Upper lobe of left lung (tissue), 4 donors: Measurements from ENCODE around the gene GLP2R.

Experiments used
- CTCF ChIP-seq, 6 experiments: fragments of 450-650 bp in 4 of 6; fragments of 200-600 bp in 2 of 6; sonication (generic) in 2 of 6; IDR thresholded peaks; one replicate each; pipeline ENCODE4 v1.5.1; 2016 to 2019; ENCODE audit warnings: antibody characterized with exemption in 6 of 6
- EP300 ChIP-seq, 4 donors: sonication (generic); formaldehyde crosslinking; IDR thresholded peaks; one replicate each; pipeline ENCODE4 v1.5.1; 2017; ENCODE audit warnings: antibody characterized with exemption in 4 of 4, control low read depth in 2 of 4
- POLR2A ChIP-seq, 4 donors: fragments of 450-650 bp; IDR thresholded peaks; one replicate each; pipeline ENCODE4 v1.5.1; 2016 to 2017; ENCODE audit warnings: antibody characterized with exemption in 4 of 4, mild to moderate bottlenecking in 2 of 4

DNA sequence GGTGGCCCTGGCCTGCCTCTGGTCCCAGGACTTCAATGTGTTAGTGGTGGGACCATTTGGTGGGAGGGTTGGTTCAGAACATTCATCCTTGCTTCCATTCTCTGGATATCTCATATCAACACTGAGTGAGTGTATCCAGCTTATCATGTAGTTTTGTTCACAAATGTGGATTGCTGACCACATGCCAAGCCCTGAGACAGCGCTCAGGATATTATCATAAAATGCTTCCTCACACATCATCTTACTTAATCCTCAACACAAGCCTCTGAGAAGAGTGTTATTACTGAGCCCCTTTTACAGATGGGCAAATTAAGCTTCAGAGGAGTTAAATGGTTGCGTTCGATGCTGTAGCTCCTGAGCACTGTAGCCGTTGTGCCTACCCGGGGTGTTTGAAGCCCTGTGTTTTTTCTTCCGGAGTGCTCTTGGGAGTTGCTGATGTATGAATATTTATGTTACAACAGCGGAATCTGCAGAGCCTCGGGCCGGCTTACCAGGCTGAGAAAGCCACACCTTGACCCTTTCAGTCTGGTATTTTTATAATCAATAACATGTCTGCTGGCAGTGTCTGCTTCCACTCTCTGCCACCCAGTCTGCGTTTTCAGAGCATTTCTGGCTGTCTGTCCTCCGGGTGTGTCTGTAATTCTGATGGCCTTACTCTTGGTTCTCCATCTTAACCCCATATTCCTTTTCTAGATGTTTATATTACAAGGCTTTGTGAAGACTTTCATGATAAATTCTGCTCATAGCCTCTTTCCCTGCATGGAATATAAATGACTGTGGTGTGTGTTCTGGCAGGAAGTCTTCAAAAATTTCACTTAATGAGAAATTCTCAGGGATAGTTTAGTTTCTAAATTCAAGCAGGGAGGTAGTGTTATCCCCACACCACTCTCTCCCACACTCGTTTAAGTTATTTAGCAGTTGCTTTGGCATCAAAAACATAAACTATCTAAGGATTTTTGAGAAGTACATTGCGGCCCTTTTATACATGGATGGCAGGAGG is 2.9 kb downstream of the GLP2R start:
- TF ChIP-seq POLR2A (IDR thresholded peaks at IDR 0.05): no peak
- TF ChIP-seq CTCF (IDR thresholded peaks at IDR 0.05): no peak
- TF ChIP-seq EP300 (IDR thresholded peaks at IDR 0.05): no peak
